Tibial artery (tissue), 4 donors: Measurements from ENCODE around the gene MCC.

Experiments used
- DNase-seq, 2 donors: peaks; one replicate each; pipeline ENCODE4 v3.0.0-alpha.2; 2019
- H3K27ac ChIP-seq, 2 donors: fragments of 200-600 bp; sonication (generic) in 1 of 2; 1 replicate in 1 of 2; 2 replicates in 1 of 2; pipeline ENCODE4 v1.5.1; 2018 to 2019; ENCODE audit warnings: mild to moderate bottlenecking in 1 of 2
- H3K27me3 ChIP-seq, 2 donors: fragments of 200-600 bp; sonication (generic) in 1 of 2; one replicate each; pipeline versions ENCODE4 v1.5.1 to v1.6.0; 2016 to 2019
- H3K36me3 ChIP-seq, 3 donors: fragments of 200-600 bp; sonication (generic) in 2 of 3; one replicate each; pipeline ENCODE4 v1.5.1; 2016 to 2019; ENCODE audit warnings: mild to moderate bottlenecking in 2 of 3
- H3K4me1 ChIP-seq, 4 donors: fragments of 200-600 bp; sonication (generic) in 2 of 4; 1 replicate in 3 of 4; 2 replicates in 1 of 4; pipeline ENCODE4 v1.5.1; 2016 to 2019
- H3K4me3 ChIP-seq, 2 donors: fragments of 200-600 bp; sonication (generic) in 1 of 2; 1 replicate in 1 of 2; 2 replicates in 1 of 2; pipeline ENCODE4 v1.5.1; 2018 to 2019; ENCODE audit warnings: mild to moderate bottlenecking in 2 of 2
- H3K9me3 ChIP-seq, 3 donors: fragments of 200-600 bp; sonication (generic) in 1 of 3; one replicate each; pipeline ENCODE4 v1.5.1; 2016 to 2019
- CTCF ChIP-seq, 2 experiments: fragments of 200-600 bp in 1 of 2; fragments of 450-650 bp in 1 of 2; IDR thresholded peaks; one replicate each; pipeline ENCODE4 v1.5.1; 2017 to 2019; ENCODE audit warnings: antibody characterized with exemption in 2 of 2, mild to moderate bottlenecking in 1 of 2, moderate library complexity in 1 of 2
- intact Hi-C: fragments of 100-400 bp; cut with DNase I; formaldehyde crosslinking; loops from one replicate; pipeline ENCODE4 v1.15.0; 2023; ENCODE audit warnings: low total_unique reads

Gene MCC

GRCh38 chr5:113112435-113112834, 375.8 kb downstream of the MCC start:
- intact Hi-C loops, result no loop called here
- no peak for DNase-seq
- H3K27ac ChIP-seq, result no peak overlapping the region
- H3K27me3 ChIP-seq, result no peaks in the 10 kb centered on the region
- H3K9me3 ChIP-seq, result peaks cover 0 to 4% (median 0%) of the 10 kb centered on the region in 3 donors
- no peaks in the 10 kb centered on the region for H3K4me1 ChIP-seq
- no peak for TF ChIP-seq CTCF (IDR thresholded peaks at IDR 0.05)
- H3K4me3 ChIP-seq, result no peak overlapping the region
- no peaks in the 10 kb centered on the region for H3K36me3 ChIP-seq

GRCh38 chr5:113110117-113110516, 378.1 kb downstream of the MCC start:
- intact Hi-C loops, result no loop called here
- DNase-seq, result no peak
- Histone ChIP-seq H3K4me3 (no peak overlapping the region), H3K9me3 (peaks cover 0 to 4% (median 0%) of the 10 kb centered on the region in 3 donors), H3K27me3 (no peaks in the 10 kb centered on the region), H3K36me3 (no peaks in the 10 kb centered on the region), H3K4me1 (no peaks in the 10 kb centered on the region), H3K27ac (no peak overlapping the region)
- no peak for TF ChIP-seq CTCF (IDR thresholded peaks at IDR 0.05)

GRCh38 chr5:113109344-113109743, 378.9 kb downstream of the MCC start:
- H3K4me1 ChIP-seq, result no peaks in the 10 kb centered on the region
- no peaks in the 10 kb centered on the region for H3K27me3 ChIP-seq
- no peak overlapping the region for H3K27ac ChIP-seq
- peaks cover 0 to 2% (median 0%) of the 10 kb centered on the region in 3 donors for H3K9me3 ChIP-seq
- no peak for TF ChIP-seq CTCF (IDR thresholded peaks at IDR 0.05)
- H3K4me3 ChIP-seq, result no peak overlapping the region
- no peaks in the 10 kb centered on the region for H3K36me3 ChIP-seq
- DNase-seq, result no peak
- intact Hi-C loops, result no loop called here

- H3K4me1 ChIP-seq, result no peaks in the 10 kb centered on the region
- H3K27ac ChIP-seq, result no peak overlapping the region
- DNase-seq, result no peak
- intact Hi-C loops, result no loop called here
- TF ChIP-seq CTCF (IDR thresholded peaks at IDR 0.05), result no peak
- no peaks in the 10 kb centered on the region for H3K36me3 ChIP-seq
- no peaks in the 10 kb centered on the region for H3K9me3 ChIP-seq
- H3K4me3 ChIP-seq, result no peak overlapping the region
- H3K27me3 ChIP-seq, result no peaks in the 10 kb centered on the region
These were observed 379.8 kb downstream of the MCC start for GRCh38 chr5:113108485-113108884.

- TF ChIP-seq CTCF (IDR thresholded peaks at IDR 0.05), result no peak
- H3K4me3 ChIP-seq, result no peak overlapping the region
- no peaks in the 10 kb centered on the region for H3K36me3 ChIP-seq
- intact Hi-C loops, result no loop called here
- no peaks in the 10 kb centered on the region for H3K9me3 ChIP-seq
- no peaks in the 10 kb centered on the region for H3K27me3 ChIP-seq
- no peak for DNase-seq
- no peaks in the 10 kb centered on the region for H3K4me1 ChIP-seq
- H3K27ac ChIP-seq, result no peak overlapping the region
These were observed 381.4 kb downstream of the MCC start for GRCh38 chr5:113106821-113107220.

GRCh38 chr5:113105693-113106280, 382.5 kb downstream of the MCC start:
- no peak for TF ChIP-seq CTCF (IDR thresholded peaks at IDR 0.05)
- no peaks in the 10 kb centered on the region for H3K4me1 ChIP-seq
- H3K27ac ChIP-seq, result no peak overlapping the region
- no peak overlapping the region for H3K4me3 ChIP-seq
- DNase-seq, result no peak
- intact Hi-C loops, result no loop called here
- H3K9me3 ChIP-seq, result no peaks in the 10 kb centered on the region
- no peaks in the 10 kb centered on the region for H3K36me3 ChIP-seq
- no peaks in the 10 kb centered on the region for H3K27me3 ChIP-seq
